Measurements from ENCODE around the gene RNU5D-1.

GRCh38 chr1:44693159-44693558 is 37.8 kb downstream of the RNU5D-1 start:
- no peak for TF ChIP-seq EP300 (IDR thresholded peaks at IDR 0.05)
- TF ChIP-seq, protein P1, sequence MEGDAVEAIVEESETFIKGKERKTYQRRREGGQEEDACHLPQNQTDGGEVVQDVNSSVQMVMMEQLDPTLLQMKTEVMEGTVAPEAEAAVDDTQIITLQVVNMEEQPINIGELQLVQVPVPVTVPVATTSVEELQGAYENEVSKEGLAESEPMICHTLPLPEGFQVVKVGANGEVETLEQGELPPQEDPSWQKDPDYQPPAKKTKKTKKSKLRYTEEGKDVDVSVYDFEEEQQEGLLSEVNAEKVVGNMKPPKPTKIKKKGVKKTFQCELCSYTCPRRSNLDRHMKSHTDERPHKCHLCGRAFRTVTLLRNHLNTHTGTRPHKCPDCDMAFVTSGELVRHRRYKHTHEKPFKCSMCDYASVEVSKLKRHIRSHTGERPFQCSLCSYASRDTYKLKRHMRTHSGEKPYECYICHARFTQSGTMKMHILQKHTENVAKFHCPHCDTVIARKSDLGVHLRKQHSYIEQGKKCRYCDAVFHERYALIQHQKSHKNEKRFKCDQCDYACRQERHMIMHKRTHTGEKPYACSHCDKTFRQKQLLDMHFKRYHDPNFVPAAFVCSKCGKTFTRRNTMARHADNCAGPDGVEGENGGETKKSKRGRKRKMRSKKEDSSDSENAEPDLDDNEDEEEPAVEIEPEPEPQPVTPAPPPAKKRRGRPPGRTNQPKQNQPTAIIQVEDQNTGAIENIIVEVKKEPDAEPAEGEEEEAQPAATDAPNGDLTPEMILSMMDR (IDR thresholded peaks at IDR 0.05) = no peak
- no peak for TF ChIP-seq POLR2A (IDR thresholded peaks at IDR 0.05)

Measured in ovary (tissue), 3 donors.